Stimulated activated CD4-positive, alpha-beta T cell treated with anti-CD3 and anti-CD28 coated beads, Interleukin-2, amount 100 ng/mL, for 24 hours (primary cell): Measurements from ENCODE around the gene ACYP2.
"Not testable (repeated sequence)": the region's sequence is repeated elsewhere in the genome, so short reads cannot be mapped to it uniquely, and the experiment has no call there.

Experiments
- DNase-seq, 2 donors: peaks; one replicate each; pipeline ENCODE4 v3.0.0-alpha.2; 2020

ACYP2 gene

GRCh38 chr2:54274781-54275242 is 159.4 kb downstream of the ACYP2 start:
- DNase-seq = no peak

GRCh38 chr2:54275541-54275940 is 160.1 kb downstream of the ACYP2 start:
- DNase-seq = no peak

DNA sequence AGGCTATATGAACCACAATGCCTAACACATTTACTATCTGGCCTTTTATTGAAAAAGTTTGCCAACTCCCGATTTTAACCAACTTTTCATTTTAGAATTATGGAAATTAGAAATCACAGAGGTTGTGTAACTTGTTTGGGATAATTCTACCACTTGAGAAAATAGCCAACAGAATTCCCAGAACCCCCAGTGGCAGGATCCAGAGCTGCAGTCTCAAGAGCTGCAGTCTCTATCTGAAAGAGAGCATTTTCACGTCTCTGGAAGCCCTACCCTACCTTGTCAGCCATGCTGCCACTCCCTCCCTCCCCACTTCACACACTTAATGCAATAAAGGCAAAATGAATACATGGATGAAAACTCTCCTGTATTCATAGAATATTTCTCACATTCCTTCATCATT is 164.0 kb downstream of the ACYP2 start:
- DNase-seq = no peak

- no peak for DNase-seq
Observed at GRCh38 chr2:54284826-54285225, 169.4 kb downstream of the ACYP2 start.

DNA sequence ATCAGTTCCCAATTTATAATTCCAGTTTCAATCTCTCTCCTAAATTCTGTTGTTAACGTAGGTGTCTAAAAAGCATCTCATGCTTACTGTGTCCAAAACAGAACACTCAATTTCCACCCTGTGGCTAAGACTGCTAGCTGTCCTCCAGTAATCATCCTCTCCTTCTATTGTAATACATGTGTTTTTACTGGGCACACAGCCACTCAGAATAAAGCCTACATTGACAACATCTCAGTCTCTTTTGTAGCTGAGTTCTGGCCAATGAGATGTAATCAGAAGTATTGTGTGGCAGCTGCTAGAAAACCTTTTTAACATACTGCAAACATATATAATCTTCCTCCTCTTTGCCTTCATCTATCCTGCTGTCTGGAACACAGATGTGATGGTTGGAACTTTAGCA is 170.0 kb downstream of the ACYP2 start:
- no peak for DNase-seq

- no peak for DNase-seq
Observed at GRCh38 chr2:54287532-54287931, 172.1 kb downstream of the ACYP2 start.

- DNase-seq = no peak
Observed at GRCh38 chr2:54289917-54290316, 174.5 kb downstream of the ACYP2 start.

- no peak for DNase-seq
Observed at GRCh38 chr2:54290356-54291025, 175.1 kb downstream of the ACYP2 start.

GRCh38 chr2:54294665-54295064 is 179.2 kb downstream of the ACYP2 start:
- not testable (repeated sequence) for DNase-seq

- DNase-seq = no peak
Observed at GRCh38 chr2:54295911-54296310, 180.5 kb downstream of the ACYP2 start.

- DNase-seq = no peak
Observed at GRCh38 chr2:54298514-54298913, 183.1 kb downstream of the ACYP2 start.

GRCh38 chr2:54303631-54304030 is 188.2 kb downstream of the ACYP2 start:
- no peak for DNase-seq

- no peak for DNase-seq
Observed at GRCh38 chr2:54306556-54306955, 191.1 kb downstream of the ACYP2 start.

DNA sequence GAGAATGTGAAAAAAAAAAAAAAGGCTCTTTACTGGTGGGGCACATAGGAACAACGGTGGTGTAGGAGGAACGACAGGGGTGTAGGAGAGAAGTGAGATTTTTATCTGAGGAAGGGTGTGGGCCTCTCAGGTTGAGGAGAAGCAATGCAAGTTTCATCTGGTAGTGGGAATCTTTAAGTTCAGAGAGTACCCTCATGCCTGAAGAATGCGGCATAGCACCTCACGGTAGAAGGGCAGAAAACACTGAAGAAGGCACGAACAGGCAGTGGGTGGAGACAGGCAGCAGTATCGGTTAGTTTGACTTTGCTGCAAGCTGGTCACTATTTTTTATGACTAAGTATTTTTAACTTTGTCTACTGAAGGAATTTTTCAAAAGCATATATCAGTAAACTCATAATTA is 192.8 kb downstream of the ACYP2 start:
- no peak for DNase-seq

GRCh38 chr2:54308782-54309181 is 193.4 kb downstream of the ACYP2 start:
- DNase-seq = no peak

GRCh38 chr2:54310311-54310710 is 194.9 kb downstream of the ACYP2 start:
- no peak for DNase-seq

DNA sequence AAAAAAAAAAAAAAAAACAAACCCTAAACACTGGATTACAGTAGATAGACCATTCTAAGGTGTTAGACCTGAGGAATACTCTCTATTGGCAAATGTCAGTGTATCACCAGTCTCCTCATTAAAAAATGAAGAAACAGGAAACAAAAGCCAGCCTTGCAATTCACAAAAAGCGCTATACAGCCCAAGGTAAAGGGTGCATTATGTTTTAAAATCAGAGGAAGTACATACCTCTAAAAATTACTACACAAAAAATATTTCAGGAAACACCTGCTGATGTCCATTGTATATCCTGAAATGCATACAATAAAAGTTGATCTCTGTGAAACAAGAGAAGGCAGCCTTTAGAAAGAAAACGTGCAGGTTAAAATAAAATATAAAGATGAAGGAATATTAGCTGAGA is 195.5 kb downstream of the ACYP2 start:
- DNase-seq = no peak

GRCh38 chr2:54313147-54313546 is 197.7 kb downstream of the ACYP2 start:
- no peak for DNase-seq

- DNase-seq = no peak
Observed at GRCh38 chr2:54317973-54318372, 202.6 kb downstream of the ACYP2 start.

- DNase-seq = no peak
Observed at GRCh38 chr2:54318821-54319220, 203.4 kb downstream of the ACYP2 start.

DNA sequence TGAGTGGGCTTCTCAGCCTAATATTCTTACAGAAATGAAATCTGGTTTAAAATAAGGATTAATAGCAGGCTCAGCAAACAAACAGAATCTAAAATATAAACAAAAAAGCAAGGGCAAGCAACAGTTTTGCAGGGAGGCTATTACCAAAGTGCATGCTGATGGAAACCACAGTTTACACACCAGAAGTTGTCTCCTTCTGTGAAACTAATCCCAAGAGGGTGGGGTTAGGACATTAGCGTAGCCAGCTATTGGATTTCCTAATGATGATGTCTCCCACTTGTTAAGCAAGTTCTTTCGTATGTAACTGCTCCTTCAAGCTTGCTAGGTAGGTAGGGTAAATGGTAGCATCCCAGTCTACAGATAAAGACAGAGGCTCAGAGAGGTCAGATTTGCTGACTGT is 205.6 kb downstream of the ACYP2 start:
- DNase-seq = no peak

DNA sequence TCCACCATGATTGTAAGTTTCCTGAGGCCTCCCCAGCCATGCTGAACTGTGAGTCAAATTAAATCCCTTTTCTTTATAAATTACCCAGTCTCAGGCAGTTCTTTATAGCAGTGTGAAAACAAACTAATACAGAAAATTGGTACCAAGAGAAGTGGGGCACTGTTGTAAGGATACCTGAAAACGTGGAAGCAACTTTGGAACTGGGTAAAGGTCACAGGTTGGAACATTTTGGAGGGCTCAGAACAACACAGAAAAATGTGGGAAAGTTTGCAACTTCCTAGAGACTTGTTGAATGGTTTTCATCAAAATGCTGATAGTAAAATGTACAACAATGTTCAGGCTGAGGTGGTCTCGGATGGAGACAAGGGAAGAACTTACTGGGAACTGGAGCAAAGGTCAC is 209.1 kb downstream of the ACYP2 start:
- DNase-seq = not testable (repeated sequence)

- no peak for DNase-seq
Observed at GRCh38 chr2:54325148-54325547, 209.7 kb downstream of the ACYP2 start.

GRCh38 chr2:54329482-54330161 is 214.2 kb downstream of the ACYP2 start:
- DNase-seq = no peak
